Right lung (tissue), 5 donors: ENCODE measurements around the gene BCL2L12. TPM values are rescaled to one million over a fixed set of nuclear protein-coding genes. Genes with fewer than 3 reads are reported as not detected.

Experiments used
- DNase-seq, 2 donors: peaks; one replicate each; pipeline ENCODE4 v3.0.0-alpha.2; 2013
- polyA plus RNA-seq, 5 donors: library from polyadenylated mRNA; unstranded; fragments of 120-200 nt; gene quantifications; one replicate each; pipeline versions ENCODE4 v1.2.1 to v1.2.3, GENCODE V29; 2013; ENCODE audit warnings: inconsistent platforms in 1 of 5, low replicate concordance in 1 of 5; ENCODE audit not compliant: insufficient read length in 5 of 5, insufficient read depth in 1 of 5

BCL2L12 gene
- polyA plus RNA-seq, 5 donors = 20.2 to 34.8 (median 24.7) TPM

DNA sequence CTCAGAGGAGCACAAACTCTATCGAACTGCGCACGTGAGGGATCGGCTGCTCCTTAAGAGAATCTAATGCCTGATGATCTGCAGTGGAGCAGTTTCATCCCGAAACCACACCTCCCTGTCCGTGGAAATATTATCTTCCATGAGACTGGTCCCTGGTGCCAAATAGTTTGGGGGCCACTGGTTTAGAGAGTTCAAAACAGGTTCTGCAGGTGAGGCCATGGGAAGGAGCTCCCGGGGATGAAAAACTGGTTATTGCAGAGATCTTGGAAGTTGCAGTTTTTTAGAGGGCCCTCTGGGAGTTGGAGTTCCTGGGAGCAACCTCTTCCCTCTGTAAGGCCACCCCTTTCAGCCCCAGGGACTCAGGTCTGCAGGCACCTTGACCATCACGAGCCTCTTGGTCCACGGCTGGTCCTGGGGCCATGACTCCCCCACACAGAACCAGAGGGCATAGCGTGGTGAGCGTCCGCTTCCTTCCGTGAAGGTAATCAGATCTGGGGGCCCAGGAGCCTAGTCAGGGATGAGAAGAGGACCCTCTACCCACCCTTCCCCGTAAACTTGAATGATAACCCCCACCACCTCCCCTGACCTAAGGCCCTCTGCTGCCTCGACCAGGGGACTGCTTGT, 5.3 kb upstream of the BCL2L12 start:
- no peak for DNase-seq

DNA sequence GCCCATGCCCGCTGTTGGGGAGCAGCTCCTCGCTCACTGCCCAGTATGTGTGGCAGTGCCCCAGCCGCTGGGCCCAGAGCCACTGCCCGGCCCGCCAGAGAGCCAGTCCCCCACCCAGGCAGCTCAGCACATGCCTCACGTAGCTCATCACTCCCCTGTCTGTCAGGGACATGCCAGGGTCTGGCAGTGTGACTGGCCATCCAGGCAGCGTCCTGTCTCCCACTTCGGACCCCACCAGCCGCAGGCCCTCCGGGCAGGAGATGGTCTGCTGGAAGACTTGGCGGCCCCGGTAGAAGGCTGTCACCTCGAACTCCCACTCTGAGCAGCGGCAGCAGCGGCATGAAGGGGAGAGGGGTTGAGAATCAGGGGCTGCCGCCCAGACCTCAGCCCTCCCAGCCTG, 3.7 kb upstream of the BCL2L12 start:
- DNase-seq = no peak

DNA sequence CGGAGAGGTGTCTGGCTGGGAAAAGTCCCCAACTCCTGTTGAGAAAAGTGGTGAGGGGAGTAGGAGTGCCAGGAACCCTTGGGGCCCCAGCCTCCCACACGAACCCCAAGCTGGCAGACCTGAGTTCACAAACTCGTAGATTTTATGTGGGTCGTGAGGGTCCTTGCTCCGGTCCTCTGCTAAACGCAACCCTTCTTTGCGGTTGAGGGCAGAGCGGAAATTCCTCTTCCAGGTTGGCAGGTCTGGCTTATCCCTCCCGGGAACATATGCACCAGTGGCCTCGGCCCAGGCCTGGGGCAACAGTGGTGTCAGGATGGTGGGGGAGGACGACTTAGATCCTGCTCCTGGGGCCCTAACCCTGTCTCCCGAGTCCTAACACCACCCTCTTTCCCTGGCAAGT, 2.5 kb upstream of the BCL2L12 start:
- DNase-seq = no peak

DNA sequence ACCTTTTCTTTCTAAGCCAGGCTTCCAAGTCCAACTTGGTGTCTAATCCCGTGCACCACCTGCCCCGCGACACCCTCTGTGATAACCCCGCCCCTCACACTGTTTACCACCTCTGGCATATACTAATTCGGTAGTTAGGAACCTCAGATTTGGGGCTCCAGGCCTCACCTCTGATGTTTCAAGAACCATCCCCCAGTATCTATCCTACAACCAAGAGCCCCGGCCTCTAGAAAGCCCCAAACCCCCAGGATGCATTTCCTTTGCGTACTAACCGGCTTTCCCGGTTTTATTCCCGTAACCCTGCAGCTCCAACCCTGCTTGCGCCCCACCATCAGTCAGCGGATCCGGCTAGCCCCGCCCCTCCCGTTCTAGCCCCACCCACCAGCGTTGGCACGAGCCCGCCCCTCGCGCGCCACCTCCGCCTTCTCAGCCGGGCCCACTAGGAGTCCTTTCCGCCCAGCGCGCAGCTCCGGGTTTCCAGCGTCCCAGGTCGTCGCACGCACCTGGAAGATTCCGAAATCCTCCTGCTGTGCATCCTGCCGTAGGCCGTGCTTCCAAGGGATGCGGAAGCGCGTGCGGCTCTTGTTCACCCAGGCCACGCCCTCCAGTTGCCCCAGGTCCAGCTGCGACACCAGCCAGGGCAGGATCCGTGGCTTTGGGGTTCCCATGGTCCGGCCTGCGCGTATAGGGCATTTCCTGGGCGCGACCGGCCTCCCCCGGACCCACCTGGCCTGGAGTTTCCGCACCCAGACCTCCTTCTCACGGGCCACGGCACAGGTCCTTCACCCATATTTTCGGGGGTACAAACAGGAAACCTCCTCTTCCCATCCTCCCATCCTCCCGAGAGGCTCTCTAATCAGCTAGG, 1.3 kb upstream of the BCL2L12 start:
- peak; percentile 68 to 76 for DNase-seq

DNA sequence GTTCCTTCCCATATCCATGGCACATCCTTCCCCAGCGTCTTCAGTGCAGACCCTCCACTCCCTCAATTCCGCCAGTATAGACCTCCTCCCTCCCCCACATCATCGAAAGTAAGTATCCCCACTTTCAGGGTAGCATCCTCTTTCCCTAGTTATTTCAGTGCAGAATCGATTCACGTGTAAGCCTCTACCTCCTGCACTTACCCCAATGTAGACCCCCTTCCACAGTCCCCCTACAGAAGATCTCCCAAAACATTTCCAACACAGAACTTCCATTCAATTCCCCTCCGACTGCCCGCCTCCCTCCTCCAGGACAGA, 740 bp upstream of the BCL2L12 start:
- no peak for DNase-seq

DNA sequence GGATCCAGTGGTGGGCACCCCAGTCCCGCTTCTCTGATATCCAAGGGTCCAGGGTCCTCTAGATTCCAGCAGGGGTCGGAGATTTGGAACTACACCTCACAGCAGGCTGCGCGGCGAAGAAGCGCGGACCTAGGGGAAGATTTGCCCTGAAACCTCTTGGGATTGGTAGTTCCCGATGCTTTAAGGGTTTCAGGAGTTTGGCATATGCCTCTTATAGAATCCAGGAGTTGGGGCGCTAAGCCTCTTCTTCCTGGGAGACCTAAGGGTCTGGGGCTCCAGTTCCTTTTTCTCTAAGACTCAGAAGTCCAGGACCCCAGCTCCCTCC, 349 bp downstream of the BCL2L12 start:
- no peak for DNase-seq

DNA sequence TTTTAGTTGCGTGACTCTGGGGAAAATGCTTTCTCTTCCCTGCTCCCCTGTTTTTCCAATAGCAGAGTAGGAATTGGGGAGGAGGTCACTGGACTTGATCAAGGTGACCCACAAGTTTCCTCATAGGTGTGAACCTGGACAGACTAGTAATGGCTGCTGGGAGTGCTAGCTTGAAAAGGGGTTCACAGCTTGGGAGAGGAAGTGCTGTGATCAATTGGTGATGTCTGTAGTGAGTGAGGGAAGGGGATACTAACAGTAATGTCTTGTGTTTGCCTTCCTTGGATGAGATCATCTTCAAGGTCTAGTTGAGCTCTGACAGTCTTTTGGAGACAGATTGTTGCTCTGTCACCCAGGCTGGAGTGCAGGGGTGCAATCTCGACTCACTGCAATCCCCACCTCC, 1.7 kb downstream of the BCL2L12 start:
- DNase-seq = no peak

DNA sequence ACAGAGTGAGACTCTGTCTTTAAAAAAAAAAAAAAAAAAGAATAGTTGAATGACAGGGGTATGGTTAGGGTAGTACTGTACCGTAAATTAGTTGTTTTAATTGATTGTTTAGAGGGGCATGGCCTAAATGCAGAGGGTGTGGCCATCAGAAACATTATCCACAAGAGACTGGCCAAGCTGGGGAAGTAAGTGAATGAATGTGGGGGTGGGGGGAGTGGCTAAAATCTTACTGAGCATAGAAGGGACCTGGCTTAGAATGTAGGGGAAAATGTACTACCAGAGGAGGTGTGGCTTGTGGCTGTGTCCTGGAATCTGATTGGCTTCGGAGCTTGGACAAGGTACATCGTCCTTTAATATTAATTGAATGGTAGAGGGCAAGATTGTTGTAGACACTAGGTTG, 3.8 kb downstream of the BCL2L12 start:
- no peak for DNase-seq

DNA sequence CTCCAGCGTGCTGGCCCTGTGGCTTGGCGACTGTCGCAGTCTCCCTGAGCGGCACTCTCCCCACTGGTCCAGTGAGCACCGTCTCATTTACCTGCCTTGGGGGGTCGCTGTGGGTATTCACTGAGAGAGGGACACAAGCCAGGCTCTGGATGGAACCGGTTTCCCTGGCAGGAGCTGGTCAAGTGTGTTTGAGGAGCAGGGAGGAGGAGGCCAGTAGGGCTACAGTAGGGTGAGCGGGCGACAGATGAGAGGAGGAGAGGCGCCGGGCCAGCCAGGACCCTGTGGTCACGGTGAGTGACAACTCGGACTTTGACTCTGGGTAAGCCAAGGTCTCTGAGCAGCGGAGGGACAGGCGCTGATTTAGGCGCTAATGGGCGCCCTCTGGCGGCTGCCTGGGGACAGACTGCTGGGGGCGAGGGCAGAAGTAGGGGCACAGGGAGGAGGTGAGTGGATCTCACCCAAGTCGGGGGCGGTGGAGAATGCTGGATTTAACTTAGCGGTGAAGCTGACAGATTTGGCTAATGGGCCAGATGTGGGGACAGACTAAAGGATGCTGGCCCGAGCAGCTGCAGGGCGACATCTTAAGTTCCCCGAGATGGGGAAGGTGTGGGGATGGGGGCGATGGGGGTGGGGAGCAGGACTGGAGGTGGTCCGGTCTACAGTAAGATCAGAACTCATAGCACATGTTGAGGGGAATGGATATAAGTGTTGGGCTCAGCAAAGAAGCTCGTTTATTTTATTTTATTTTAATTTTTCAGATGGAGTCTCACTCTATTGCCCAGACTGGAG, 6.6 kb downstream of the BCL2L12 start:
- no peak for DNase-seq

DNA sequence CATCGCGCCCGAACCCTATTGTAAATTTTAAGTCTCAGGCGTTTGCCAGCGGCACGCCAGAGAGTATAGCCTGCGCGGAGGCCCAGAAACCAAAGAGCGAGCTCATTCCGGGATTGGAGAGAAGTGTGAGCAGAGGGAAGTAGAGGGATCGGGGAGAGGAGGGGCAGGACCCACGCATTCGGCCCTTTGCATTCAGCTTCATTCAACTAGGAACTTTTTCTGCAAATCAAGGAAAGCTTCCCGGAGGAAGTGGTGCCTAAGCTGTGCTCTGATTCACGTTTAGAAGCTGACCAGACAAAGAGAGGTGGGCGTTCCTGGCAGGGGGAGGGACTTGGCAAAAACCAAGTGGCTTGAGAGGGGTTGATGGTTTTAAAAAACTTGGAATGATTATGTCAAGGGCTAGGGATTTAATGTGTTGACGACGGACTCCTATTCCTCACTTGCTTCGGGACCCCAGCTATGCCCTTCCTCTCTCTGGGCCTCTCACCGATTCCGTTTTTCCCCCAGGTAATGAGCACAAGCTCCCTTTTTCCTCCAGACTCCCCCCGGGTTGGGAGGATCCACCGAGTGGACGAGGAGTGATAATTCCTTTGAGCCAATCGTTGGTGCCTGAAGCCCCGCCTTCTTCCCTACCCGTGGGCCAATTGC, 10.5 kb downstream of the BCL2L12 start:
- DNase-seq = no peak

DNA sequence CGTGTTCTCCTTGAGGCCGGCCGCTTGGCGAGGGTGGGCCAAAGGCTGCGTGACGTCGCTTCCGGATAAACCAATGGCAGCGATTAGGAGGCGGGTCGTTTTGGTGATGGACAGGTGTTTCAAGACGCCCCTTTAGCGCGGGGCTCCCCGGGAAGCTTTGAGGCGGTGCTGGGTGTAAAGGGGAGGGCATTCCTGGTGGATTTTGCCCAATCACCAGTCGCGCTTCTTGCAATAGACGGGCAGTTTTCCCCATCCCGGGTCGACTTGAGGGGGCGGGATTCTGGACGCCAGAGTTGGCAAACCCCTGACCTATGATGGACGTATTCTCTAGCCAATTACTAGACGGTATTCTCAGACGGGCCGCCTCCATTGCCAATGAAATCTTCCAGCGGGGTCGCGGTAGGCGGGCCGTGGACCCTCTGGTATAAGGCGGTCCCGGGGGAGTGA, 11.1 kb downstream of the BCL2L12 start:
- peak; percentile 100 for DNase-seq

DNA sequence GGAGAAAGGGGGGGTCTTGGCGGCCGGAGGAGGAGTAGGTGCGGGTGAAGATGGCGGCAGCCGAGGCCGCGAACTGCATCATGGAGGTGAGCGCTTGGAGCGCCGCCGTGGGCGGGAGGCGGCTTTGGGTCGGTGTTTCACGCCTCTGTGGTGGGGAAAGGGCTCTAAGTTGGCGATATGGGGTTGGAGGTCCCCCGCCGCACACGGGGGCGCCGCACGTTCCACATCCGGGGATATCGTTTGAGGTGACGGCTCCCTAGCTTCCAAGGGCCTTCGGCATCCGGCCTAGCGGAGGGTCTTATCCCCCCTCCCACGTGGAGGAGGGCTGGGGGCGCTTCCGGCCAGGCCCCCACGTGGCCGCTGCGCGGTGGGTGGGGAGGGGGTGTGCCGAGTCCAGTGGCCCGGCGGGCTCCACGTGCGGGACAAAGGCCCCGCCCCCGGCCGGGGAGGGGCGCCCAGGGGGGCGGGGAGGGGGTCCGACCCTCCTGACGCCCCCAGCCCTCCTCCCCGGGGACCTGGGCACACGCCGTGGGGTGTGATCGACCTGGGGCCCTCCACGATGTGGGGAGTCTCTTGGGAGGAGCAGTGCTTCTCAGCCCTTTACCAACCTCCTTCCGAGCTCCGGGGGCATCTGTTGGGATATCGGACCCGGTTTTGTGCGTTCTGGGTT, 11.6 kb downstream of the BCL2L12 start, which contains the start of gene PRMT1:
TSS of gene PRMT1 (plus strand) at position 41 of the 670 bp plus-strand sequence. CDS start at position 51, 10 bp downstream.
- no peak for DNase-seq

DNA sequence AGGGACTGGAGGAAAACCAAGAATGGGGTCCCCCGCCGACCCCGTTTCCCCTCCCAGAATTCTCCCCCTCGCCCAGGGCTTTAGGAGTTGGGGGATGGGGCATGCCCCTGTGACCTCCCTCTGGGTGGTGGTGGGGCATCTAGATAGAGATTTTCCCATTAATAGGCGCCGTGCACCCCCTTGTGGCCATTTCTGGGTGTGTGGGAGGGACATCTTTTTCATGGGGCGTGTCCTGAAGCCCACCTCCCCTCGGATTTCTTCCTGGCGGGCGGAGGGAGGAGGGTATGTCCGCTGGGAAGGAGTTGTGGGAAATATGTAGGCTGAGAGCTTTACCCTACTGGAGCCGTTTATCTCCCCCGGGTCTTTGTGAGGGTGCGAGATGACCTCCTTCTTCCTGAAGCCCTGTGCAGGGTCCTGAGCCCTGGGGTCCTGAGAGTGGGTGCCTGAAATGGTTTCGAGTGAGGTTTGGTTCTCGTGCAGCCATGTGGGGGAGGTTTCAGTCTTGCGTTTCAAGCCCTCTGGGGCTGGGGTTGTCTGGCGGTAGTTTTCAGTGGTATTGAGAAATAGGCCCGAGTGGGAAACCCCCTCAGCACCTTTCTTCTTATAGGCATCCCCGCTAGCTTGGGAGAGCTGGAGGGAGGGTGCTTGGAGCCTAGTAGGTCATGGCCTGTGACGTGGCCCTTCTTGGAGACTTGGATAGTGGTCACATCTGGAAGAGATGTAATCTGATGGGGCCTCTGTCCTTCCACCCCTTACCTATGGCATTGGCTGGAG, 12.4 kb downstream of the BCL2L12 start:
- DNase-seq = peak; percentile 76 to 80

DNA sequence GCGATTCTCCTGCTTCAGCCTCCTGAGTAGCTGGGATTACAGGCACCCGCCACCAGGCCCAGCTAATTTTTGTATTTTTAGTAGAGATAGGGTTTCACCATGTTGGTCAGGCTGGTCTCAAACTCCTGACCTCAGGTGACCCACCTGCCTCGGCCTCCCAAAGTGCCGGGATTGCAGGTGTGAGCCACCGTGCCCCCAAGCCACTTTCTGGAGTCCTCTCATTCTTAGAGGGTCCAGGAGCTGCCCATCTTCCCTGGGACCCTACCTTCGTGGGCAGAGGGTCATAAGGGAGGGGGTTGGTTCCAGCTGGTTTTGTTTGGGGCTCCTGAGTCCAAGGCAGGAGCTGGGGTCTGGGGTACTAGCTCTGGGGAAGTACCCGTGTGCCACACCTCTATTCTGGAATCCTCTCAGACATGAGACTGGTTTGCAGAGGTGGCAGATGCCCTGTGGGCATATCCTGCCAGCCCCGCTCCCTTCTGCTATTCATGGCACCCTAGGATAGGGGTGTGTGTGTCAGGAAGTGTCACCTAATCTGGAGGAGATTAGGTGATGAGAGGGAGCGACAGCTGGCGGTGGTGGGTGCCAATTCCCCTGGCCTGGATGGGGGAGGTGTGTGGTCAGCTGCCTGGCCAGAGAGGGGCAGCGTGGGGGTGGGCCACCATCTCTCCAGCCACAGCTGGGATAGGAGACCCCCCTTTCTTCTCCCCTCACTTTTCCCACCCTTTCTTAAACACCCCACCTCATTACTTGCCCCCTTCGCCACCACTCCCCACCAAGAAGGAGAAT, 13.4 kb downstream of the BCL2L12 start:
- DNase-seq = no peak

DNA sequence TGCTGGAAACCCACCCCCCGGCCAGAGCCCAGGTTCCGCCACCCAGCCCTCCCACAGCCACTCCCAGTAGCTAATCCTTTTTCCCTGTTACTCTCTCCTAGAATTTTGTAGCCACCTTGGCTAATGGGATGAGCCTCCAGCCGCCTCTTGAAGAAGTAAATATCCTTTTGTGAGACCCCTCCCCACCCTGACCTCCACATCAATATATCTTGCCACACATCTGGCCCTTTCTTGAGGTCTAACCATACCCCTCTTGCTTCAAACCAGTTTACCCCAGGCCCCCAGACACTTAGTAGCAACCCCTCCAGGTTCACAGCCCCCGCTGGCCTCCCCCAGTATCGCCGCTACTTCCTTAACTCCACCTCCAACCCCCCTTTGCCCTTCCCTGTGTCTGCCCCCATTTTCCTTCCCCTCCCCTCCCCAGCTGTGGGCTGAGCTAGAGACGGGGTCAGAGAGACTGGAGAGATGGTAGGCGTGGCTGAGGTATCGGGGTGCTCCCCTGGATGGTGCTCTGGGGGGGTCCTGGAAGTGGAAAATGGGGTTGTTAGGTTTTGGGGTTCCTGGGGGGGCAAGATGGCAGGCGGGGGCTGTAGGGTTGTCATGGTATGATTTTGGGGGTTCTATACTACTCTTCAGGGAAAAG, 14.2 kb downstream of the BCL2L12 start:
- no peak for DNase-seq

DNA sequence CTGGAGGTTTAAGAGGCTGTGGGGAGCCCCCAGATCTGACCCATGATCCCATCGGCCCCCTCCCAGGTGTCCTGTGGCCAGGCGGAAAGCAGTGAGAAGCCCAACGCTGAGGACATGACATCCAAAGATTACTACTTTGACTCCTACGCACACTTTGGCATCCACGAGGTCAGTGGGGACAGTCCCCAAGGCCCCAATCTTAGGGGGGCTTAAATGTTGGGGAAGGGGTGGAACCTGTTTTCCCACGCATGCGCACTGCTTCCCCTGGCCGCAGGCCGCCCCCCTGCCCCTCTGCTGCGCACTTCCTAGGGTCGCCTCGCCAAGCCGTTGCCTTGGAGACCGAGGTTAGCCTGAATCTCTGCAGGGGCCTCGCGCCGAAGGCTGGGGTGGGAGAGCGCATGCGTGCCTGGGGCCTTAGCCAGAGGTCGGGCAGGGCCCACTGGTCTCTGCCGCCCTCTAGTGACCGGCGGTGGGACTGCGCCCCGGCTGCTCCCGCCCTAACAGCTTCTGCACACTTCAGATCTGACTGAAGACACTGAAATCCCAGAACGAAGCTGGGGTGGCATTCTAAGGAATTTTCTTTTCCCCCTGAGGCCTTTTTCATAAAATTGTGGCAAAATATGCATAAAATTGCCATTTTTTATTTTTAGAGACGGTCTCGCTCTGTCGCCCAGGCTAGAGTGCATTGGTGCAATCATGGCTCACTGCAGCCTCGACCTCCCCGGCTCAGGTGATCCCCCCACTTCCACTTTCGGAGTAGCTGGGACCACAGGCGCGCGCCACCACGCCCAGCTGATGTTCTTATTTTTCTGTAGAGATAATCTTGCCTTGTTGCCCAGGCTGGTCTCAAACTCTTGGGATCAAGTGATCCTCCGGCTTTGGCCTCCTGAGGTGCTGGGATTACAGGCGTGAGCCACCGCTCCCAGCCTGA, 15.0 kb downstream of the BCL2L12 start:
- peak; percentile 93 to 95 for DNase-seq

DNA sequence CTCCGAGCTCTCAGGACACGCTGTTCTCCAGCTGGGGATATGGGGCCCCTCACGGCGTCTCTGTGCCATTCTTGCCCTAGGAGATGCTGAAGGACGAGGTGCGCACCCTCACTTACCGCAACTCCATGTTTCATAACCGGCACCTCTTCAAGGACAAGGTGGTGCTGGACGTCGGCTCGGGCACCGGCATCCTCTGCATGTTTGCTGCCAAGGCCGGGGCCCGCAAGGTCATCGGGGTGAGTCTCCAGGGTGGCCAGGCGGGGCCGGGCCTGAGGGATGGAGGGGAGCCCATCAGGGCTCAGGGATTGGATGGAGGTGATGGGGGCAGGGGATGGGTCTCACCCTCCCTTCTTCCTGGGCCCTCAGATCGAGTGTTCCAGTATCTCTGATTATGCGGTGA, 16.1 kb downstream of the BCL2L12 start:
- DNase-seq = no peak

DNA sequence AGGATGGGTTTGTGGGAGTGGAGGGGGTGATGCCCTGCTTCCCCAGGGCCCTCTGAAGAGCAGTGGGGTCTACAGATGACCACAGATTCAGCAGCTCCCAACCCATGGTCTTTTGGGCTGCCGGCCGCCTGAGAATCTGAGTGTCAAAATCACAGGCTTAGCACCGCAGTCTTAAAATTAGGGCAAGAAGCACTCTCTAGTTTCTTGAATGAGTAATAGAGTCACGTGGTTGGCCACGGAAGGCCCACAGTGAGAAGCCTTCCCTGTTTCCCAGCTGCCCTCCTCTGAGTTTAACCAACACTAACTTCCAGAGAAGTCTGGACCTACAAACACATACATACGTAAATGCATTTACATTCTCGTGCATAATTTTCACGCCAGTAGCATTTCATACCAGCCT, 16.5 kb downstream of the BCL2L12 start:
- DNase-seq = no peak
